HepG2 (cell line): ENCODE results near the gene ABHD10. TPM values are rescaled to one million over a fixed set of nuclear protein-coding genes. Genes with fewer than 3 reads are reported as not detected.
A peak's percentile ranks its signal among the peaks of the same experiment; 100 is the strongest.

Source experiments
- ATAC-seq: fragments of 200-7000 bp; cut with Tn5 transposase; 3 replicates; pipeline ENCODE4 v1.9.1; 2020; ENCODE audit warnings: mild to moderate bottlenecking, moderate library complexity
- BruUV-seq: library from RNA; stranded (reverse); fragments of 400-500 nt; replicated peaks from 2 replicates; lab custom pipeline; 2021; lab: Mats Ljungman, UMichigan
- CTCF ChIA-PET: fragments of 300-600 bp; formaldehyde crosslinking; extraction: SDS; loops from one replicate; lab custom pipeline; 2021; ENCODE audit warnings: low total read pairs, inconsistent platforms, low intra/inter-chr PET ratio; lab: Yijun Ruan, JAX
- POLR2A ChIA-PET: fragments of 350-600 bp; sonication (Branson Sonifier 250); formaldehyde crosslinking; loops from one replicate; lab custom pipeline; 2020; ENCODE audit warnings: antibody characterized with exemption, inconsistent platforms; lab: Yijun Ruan, JAX
- DNase-seq: peaks from one replicate; pipeline ENCODE4 v3.0.0-alpha.2; 2015; ENCODE audit warnings: low spot score
- FAIRE-seq: peaks from 3 replicates; lab custom pipeline; 2011; peaks lifted over from hg19 to GRCh38; lab: Jason Lieb, UNC
- H2AFZ ChIP-seq: one replicate; pipeline ENCODE4 v1.6.1; 2011; ENCODE audit warnings: low read length, inconsistent platforms
- H3K27ac ChIP-seq: fragments of 300-600 bp; 3 replicates; pipeline ENCODE4 v1.8.0; 2011; ENCODE audit warnings: mixed run types, mild to moderate bottlenecking, mixed read lengths, low read length, inconsistent platforms; ENCODE audit not compliant: insufficient read depth; ENCODE audit errors: extremely low read length
- H3K27me3 ChIP-seq, 2 experiments: fragments of 200-600 bp in 1 of 2; 2 replicates in 1 of 2; 3 replicates in 1 of 2; pipeline versions ENCODE4 v1.6.0 to v1.8.0; 2011; ENCODE audit warnings: low read length in 2 of 2, mild to moderate bottlenecking in 2 of 2, moderate library complexity in 2 of 2, inconsistent platforms in 1 of 2; ENCODE audit not compliant: insufficient read depth in 2 of 2, control insufficient read depth in 1 of 2
- H3K36me3 ChIP-seq, 2 experiments: fragments of 200-600 bp in 1 of 2; replicated peaks in 1 of 2; 2 replicates in 1 of 2; 3 replicates in 1 of 2; pipeline versions ENCODE4 v1.5.1 to v1.8.0; 2011; ENCODE audit warnings: low read length in 2 of 2, inconsistent platforms in 1 of 2; ENCODE audit not compliant: insufficient read depth in 2 of 2, control insufficient read depth in 1 of 2
- H3K4me1 ChIP-seq: 2 replicates; pipeline ENCODE4 v1.5.1; 2012; ENCODE audit warnings: low read length, inconsistent platforms; ENCODE audit not compliant: insufficient read depth
- H3K4me2 ChIP-seq: 2 replicates; pipeline ENCODE4 v1.6.0; 2011; ENCODE audit warnings: low read depth, low read length, inconsistent platforms
- H3K4me3 ChIP-seq, 3 experiments: fragments of 200-600 bp in 1 of 3; sonication (generic), shearing (Covaris generic) in 1 of 3; replicated peaks in 1 of 3; 2 replicates each; pipeline ENCODE4 v1.5.1; 2011 to 2016; ENCODE audit warnings: low read length in 3 of 3, inconsistent platforms in 2 of 3, low read depth in 2 of 3, mild to moderate bottlenecking in 2 of 3, control low read depth in 1 of 3, mixed read lengths in 1 of 3; ENCODE audit not compliant: insufficient read depth in 1 of 3
- H3K79me2 ChIP-seq: one replicate; pipeline ENCODE4 v1.6.1; 2011; ENCODE audit warnings: low read length, inconsistent platforms; ENCODE audit not compliant: insufficient read depth
- H3K9ac ChIP-seq: 2 replicates; pipeline ENCODE4 v1.6.0; 2011; ENCODE audit warnings: mild to moderate bottlenecking, low read depth, low read length, inconsistent platforms; ENCODE audit not compliant: insufficient read depth
- H3K9me3 ChIP-seq: 2 replicates; pipeline ENCODE4 v1.5.1; 2012; ENCODE audit warnings: mild to moderate bottlenecking, low read length
- H4K20me1 ChIP-seq: 2 replicates; pipeline ENCODE4 v1.6.0; 2011; ENCODE audit warnings: inconsistent platforms, mild to moderate bottlenecking, low read length, moderate library complexity; ENCODE audit not compliant: insufficient read depth
- ARID5B ChIP-seq: IDR thresholded peaks from 2 replicates; pipeline ENCODE4 v1.4.0; 2020; ENCODE audit warnings: mild to moderate bottlenecking, missing genetic modification reagents
- CREB1 ChIP-seq, 2 experiments: fragments of 450-650 bp in 1 of 2; IDR thresholded peaks; 2 replicates each; pipeline ENCODE4 v1.6.1; 2016 to 2017; ENCODE audit warnings: control low read depth in 1 of 2, mild to moderate bottlenecking in 1 of 2, missing compliant biosample characterization in 1 of 2, missing genetic modification characterization in 1 of 2
- IKZF1 ChIP-seq: fragments of 450-650 bp; IDR thresholded peaks from 2 replicates; pipeline ENCODE4 v1.7.1; 2016
- RFX1 ChIP-seq: fragments of 450-650 bp; IDR thresholded peaks from 2 replicates; pipeline ENCODE4 v1.6.1; 2017
- RFX3 ChIP-seq: IDR thresholded peaks from 2 replicates; pipeline ENCODE4 v1.6.1; 2016; ENCODE audit warnings: missing biosample characterization, missing genetic modification reagents
- SOX13 ChIP-seq, 3 experiments: fragments of 450-650 bp in 1 of 3; sonication (generic) in 1 of 3; formaldehyde crosslinking in 1 of 3; IDR thresholded peaks in 2 of 3; conservative IDR thresholded peaks in 1 of 3; 2 replicates each; pipeline versions ENCODE4 v1.5.0 to v1.6.1; 2016 to 2020; ENCODE audit warnings: antibody characterized with exemption in 1 of 3, mild to moderate bottlenecking in 1 of 3, missing compliant biosample characterization in 1 of 3, missing genetic modification reagents in 1 of 3, moderate library complexity in 1 of 3
- SOX5 ChIP-seq: IDR thresholded peaks from 2 replicates; pipeline ENCODE4 v1.6.1; 2016; ENCODE audit warnings: borderline replicate concordance
- SOX6 ChIP-seq, 2 experiments: fragments of 450-650 bp in 1 of 2; sonication (generic) in 1 of 2; formaldehyde crosslinking in 1 of 2; IDR thresholded peaks; 2 replicates each; pipeline versions ENCODE4 v1.4.0 to v1.6.1; 2017 to 2020; ENCODE audit warnings: antibody characterized with exemption in 1 of 2, mild to moderate bottlenecking in 1 of 2, missing genetic modification reagents in 1 of 2
- TBX3 ChIP-seq: fragments of 450-650 bp; IDR thresholded peaks from 2 replicates; pipeline ENCODE4 v1.6.1; 2017; ENCODE audit warnings: antibody characterized with exemption, mild to moderate bottlenecking, inconsistent platforms, borderline replicate concordance
- TEAD3 ChIP-seq: optimal IDR thresholded peaks from 2 replicates; pipeline ENCODE3; 2016; ENCODE audit warnings: borderline replicate concordance
- ZNF704 ChIP-seq: sonication (generic); formaldehyde crosslinking; IDR thresholded peaks from 2 replicates; pipeline ENCODE4 v1.8.1; 2023; ENCODE audit warnings: mild to moderate bottlenecking, inconsistent platforms, moderate library complexity, missing genetic modification reagents, borderline replicate concordance
- WGBS: methylation state at CpG from one replicate; pipeline ENCODE4 v1.1.6; 2017; ENCODE audit warnings: low lambda C conversion rate; 5-methylcytosine and 5-hydroxymethylcytosine counted together
- in situ Hi-C: cut with HindIII; loops from 2 replicates; pipeline ENCODE4 v1.10.0; 2017; ENCODE audit warnings: low pct_unique_long_range_greater_than_20kb; ENCODE audit not compliant: extremely low pct_ligation_motif_present
- intact Hi-C: fragments of 100-400 bp; cut with micrococcal nuclease; formaldehyde crosslinking; loops from one replicate; pipeline ENCODE4 v1.10.0; 2022; ENCODE audit not compliant: unreplicated experiment
- polyA plus RNA-seq, 8 experiments: library from polyadenylated mRNA; depleted of rRNA in 3 of 8; stranded (reverse) in 7 of 8; unstranded in 1 of 8; fragments of >200 nt; fragmentation: Illumina TruSeq in 4 of 8; extraction: Trizol in 4 of 8; gene quantifications; 2 replicates each; pipeline versions ENCODE4 v1.2.1 to v1.2.3, GENCODE V29; 2011 to 2016; ENCODE audit warnings: low read depth in 4 of 8, missing spikeins in 1 of 8, mixed read lengths in 1 of 8; ENCODE audit not compliant: insufficient read depth in 1 of 8
- total RNA-seq, 5 experiments: library from RNA; depleted of rRNA; stranded (reverse); fragments of >200 nt; fragmentation: Illumina TruSeq; extraction: Trizol; gene quantifications; 2 replicates each; pipeline ENCODE4 v1.2.3, GENCODE V29; 2016; ENCODE audit warnings: low read depth in 1 of 5
- TF ChIP-seq, protein P1 (sequence below): sonication (generic); formaldehyde crosslinking; IDR thresholded peaks from 2 replicates; pipeline ENCODE4 v1.4.0; 2020; ENCODE audit warnings: low read depth, missing genetic modification reagents

The ABHD10 gene
- total and polyA plus RNA-seq, 2 of the 13 experiments (the other 11 are each of a cell fraction or from before 2014, with no cell fraction given) = 22.8 to 50.2 TPM

GRCh38 chr3:112042842-112043280 is 64.0 kb downstream of the ABHD10 start:
- DNase-seq = peak; percentile 74
- H2AFZ ChIP-seq = no peak overlapping the region
- H3K27ac ChIP-seq = no peak overlapping the region
- H4K20me1 ChIP-seq = no peaks in the 10 kb centered on the region
- CTCF ChIA-PET = no interaction called here
- POLR2A ChIA-PET = no interaction called here
- no peak for TF ChIP-seq IKZF1
- no peak for TF ChIP-seq TEAD3 (CRISPR knock-in tag)
- no peak for TF ChIP-seq ZNF704 (CRISPR knock-in tag)
- TF ChIP-seq RFX1 = peak; percentile 31; the same call in 1 of the 2 replicates
- peak; percentile 21; the same call in 1 of the 2 replicates for TF ChIP-seq ARID5B
- TF ChIP-seq SOX13 (IDR thresholded peaks at IDR 0.05) = no peak
- TF ChIP-seq SOX13 (CRISPR knock-in tag; conservative IDR thresholded peaks at IDR 0.05 in 1 of 2, IDR thresholded peaks at IDR 0.05 in 1 of 2) = peak in 1 of 2 experiments; percentile 60; a peak in 1 of 4 replicates
- TF ChIP-seq SOX6 (IDR thresholded peaks at IDR 0.05) = no peak
- 0 out of 2 replicates have a peak, but pooled peaks have one; percentile 16 for TF ChIP-seq SOX6 (CRISPR knock-in tag; IDR thresholded peaks at IDR 0.05)
- peak; percentile 65; the same call in 1 of the 2 replicates for TF ChIP-seq SOX5 (CRISPR knock-in tag)
- TF ChIP-seq, protein P1, sequence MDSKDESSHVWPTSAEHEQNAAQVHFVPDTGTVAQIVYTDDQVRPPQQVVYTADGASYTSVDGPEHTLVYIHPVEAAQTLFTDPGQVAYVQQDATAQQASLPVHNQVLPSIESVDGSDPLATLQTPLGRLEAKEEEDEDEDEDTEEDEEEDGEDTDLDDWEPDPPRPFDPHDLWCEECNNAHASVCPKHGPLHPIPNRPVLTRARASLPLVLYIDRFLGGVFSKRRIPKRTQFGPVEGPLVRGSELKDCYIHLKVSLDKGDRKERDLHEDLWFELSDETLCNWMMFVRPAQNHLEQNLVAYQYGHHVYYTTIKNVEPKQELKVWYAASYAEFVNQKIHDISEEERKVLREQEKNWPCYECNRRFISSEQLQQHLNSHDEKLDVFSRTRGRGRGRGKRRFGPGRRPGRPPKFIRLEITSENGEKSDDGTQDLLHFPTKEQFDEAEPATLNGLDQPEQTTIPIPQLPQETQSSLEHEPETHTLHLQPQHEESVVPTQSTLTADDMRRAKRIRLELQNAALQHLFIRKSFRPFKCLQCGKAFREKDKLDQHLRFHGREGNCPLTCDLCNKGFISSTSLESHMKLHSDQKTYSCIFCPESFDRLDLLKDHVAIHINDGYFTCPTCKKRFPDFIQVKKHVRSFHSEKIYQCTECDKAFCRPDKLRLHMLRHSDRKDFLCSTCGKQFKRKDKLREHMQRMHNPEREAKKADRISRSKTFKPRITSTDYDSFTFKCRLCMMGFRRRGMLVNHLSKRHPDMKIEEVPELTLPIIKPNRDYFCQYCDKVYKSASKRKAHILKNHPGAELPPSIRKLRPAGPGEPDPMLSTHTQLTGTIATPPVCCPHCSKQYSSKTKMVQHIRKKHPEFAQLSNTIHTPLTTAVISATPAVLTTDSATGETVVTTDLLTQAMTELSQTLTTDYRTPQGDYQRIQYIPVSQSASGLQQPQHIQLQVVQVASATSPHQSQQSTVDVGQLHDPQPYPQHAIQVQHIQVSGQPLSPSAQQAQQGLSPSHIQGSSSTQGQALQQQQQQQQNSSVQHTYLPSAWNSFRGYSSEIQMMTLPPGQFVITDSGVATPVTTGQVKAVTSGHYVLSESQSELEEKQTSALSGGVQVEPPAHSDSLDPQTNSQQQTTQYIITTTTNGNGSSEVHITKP = peak; percentile 88
- TF ChIP-seq RFX3 (CRISPR knock-in tag) = peak; percentile 39; the same call in 1 of the 2 replicates
- peak; percentile 65; the same call in 1 of the 2 replicates for TF ChIP-seq TBX3
- peak; percentile 38; the same call in 1 of the 2 replicates for TF ChIP-seq CREB1 (IDR thresholded peaks at IDR 0.05)
- TF ChIP-seq CREB1 (CRISPR knock-in tag; IDR thresholded peaks at IDR 0.05) = no peak
- peaks cover 0 to 17% of the 10 kb centered on the region in 2 experiments; a peak in 2 of 5 replicates for H3K27me3 ChIP-seq
- H3K4me3 ChIP-seq = no peak overlapping the region
- intact Hi-C loops = loop anchor here (1.0 to 5.0 kb wide), 3 partner anchors 43 to 326 kb away; partner anchors contain the start of gene C3orf52
- in situ Hi-C loops = no loop called here
- ATAC-seq = peak; percentile 82
- H3K36me3 ChIP-seq = no peaks in the 10 kb centered on the region
- peaks cover 16% of the 10 kb centered on the region for H3K4me1 ChIP-seq
- H3K9ac ChIP-seq = no peak overlapping the region
- no peaks in the 10 kb centered on the region for H3K9me3 ChIP-seq
- no peak overlapping the region for H3K4me2 ChIP-seq
- 0% methylated on average over 6 of the region's 6 CpGs for WGBS
- BruUV-seq = no TSS peak
- FAIRE-seq = no peak
- H3K79me2 ChIP-seq = no peaks in the 10 kb centered on the region
